Measurements from ENCODE around the gene RALY. TPM values are rescaled to one million over a fixed set of nuclear protein-coding genes. Genes with fewer than 3 reads are reported as not detected.

The RALY gene
- total and polyA plus RNA-seq, 9 donors: 51.7 to 131 (median 105) TPM

GRCh38 chr20:34066476-34067090, 72.9 kb downstream of the RALY start:
- Histone ChIP-seq H3K4me3 (no peak overlapping the region), H3K36me3 (no peaks in the 10 kb centered on the region), H3K27ac (no peak overlapping the region), H3K4me1 (ENCODE audit: insufficient read depth) (peaks cover 2% of the 10 kb centered on the region), H3K9me3 (no peaks in the 10 kb centered on the region), H3K27me3 (no peaks in the 10 kb centered on the region)
- no peak for DNase-seq
- 72 to 81% (median 74%) methylated on average over 3 of the region's 3 CpGs for WGBS, 3 donors
- intact Hi-C loops (cut with DNase I): loop anchor here in 3 of 4 donors (10.0 kb wide), 1 partner anchor 72 kb away; the partner anchor contains the start of gene RALY (in 3 of the 3)
- TF ChIP-seq CTCF (IDR thresholded peaks at IDR 0.05) (no peak), EP300 (IDR thresholded peaks at IDR 0.05) (no peak), POLR2A (IDR thresholded peaks at IDR 0.05) (no peak)

GRCh38 chr20:34068001-34068400, 74.3 kb downstream of the RALY start:
- Histone ChIP-seq H3K4me3 (no peak overlapping the region), H3K27me3 (no peaks in the 10 kb centered on the region), H3K36me3 (no peaks in the 10 kb centered on the region), H3K9me3 (no peaks in the 10 kb centered on the region), H3K27ac (no peak overlapping the region), H3K4me1 (ENCODE audit: insufficient read depth) (peaks cover 2% of the 10 kb centered on the region)
- WGBS, 3 donors: 57 to 87% (median 78%) methylated on average over 1 of the region's 1 CpG
- no peak for TF ChIP-seq POLR2A (IDR thresholded peaks at IDR 0.05)
- TF ChIP-seq EP300 (IDR thresholded peaks at IDR 0.05): no peak
- no peak for TF ChIP-seq CTCF (IDR thresholded peaks at IDR 0.05)
- intact Hi-C loops (cut with DNase I): loop anchor here (2.0 to 10.0 kb wide), 2 partner anchors 73 to 205 kb away; partner anchors contain the start of gene RALY (in 3 of the 4)
- DNase-seq: no peak

- intact Hi-C loops (cut with DNase I): loop anchor here (2.0 to 10.0 kb wide), 3 partner anchors 75 to 207 kb away; partner anchors contain the start of gene RALY (in 3 of the 4)
- H3K9me3 ChIP-seq: no peaks in the 10 kb centered on the region
Observed at GRCh38 chr20:34069341-34070078, 75.8 kb downstream of the RALY start.

GRCh38 chr20:34070079-34070439, 76.3 kb downstream of the RALY start:
- TF ChIP-seq EP300 (IDR thresholded peaks at IDR 0.05): no peak
- TF ChIP-seq CTCF (IDR thresholded peaks at IDR 0.05): no peak
- TF ChIP-seq POLR2A (IDR thresholded peaks at IDR 0.05): no peak
- no peaks in the 10 kb centered on the region for H3K27me3 ChIP-seq
- no peak for DNase-seq
- H3K36me3 ChIP-seq: no peaks in the 10 kb centered on the region
- peaks cover 2% of the 10 kb centered on the region for H3K4me1 ChIP-seq (ENCODE audit: insufficient read depth)
- no peaks in the 10 kb centered on the region for H3K9me3 ChIP-seq
- WGBS, 3 donors: 80 to 83% (median 81%) methylated on average over 3 of the region's 3 CpGs
- no peak overlapping the region for H3K27ac ChIP-seq
- no peak overlapping the region for H3K4me3 ChIP-seq
- intact Hi-C loops (cut with DNase I): loop anchor here in 2 of 4 donors (5.0 kb wide), 1 partner anchor 208 kb away; no protein-coding TSS in a partner anchor

More at GRCh38 chr20:34069341-34070078, 75.8 kb downstream of the RALY start:
- TF ChIP-seq EP300 (IDR thresholded peaks at IDR 0.05): no peak
- TF ChIP-seq POLR2A (IDR thresholded peaks at IDR 0.05): no peak
- peak; percentile 84 to 92 (median 84) for TF ChIP-seq CTCF (IDR thresholded peaks at IDR 0.05)
- WGBS, 3 donors: 20 to 25% (median 24%) methylated on average over 7 of the region's 7 CpGs
- H3K36me3 ChIP-seq: no peaks in the 10 kb centered on the region
- no peak overlapping the region for H3K27ac ChIP-seq
- DNase-seq: peak; percentile 72 to 85 (median 82)
- no peaks in the 10 kb centered on the region for H3K27me3 ChIP-seq
- peaks cover 2% of the 10 kb centered on the region for H3K4me1 ChIP-seq (ENCODE audit: insufficient read depth)
- no peak overlapping the region for H3K4me3 ChIP-seq

All from ovary (tissue), 9 donors.